HG02763 (cell line): ENCODE data around the gene C12orf56.
"Not testable (repeated sequence)": the region's sequence is repeated elsewhere in the genome, so short reads cannot be mapped to it uniquely, and the experiment has no call there.

Source experiments
- ATAC-seq: cut with Tn5 transposase; IDR thresholded peaks from one replicate; pipeline ENCODE4 v1.9.1; 2021; ENCODE audit warnings: mild to moderate bottlenecking, moderate library complexity; ENCODE audit not compliant: unreplicated experiment

C12orf56 gene

GRCh38 chr12:64318605-64319004, 72.0 kb downstream of the C12orf56 start:
- no peak for ATAC-seq

- ATAC-seq: no peak
Measured at GRCh38 chr12:64311877-64312276, 78.7 kb downstream of the C12orf56 start.

- ATAC-seq: no peak
Measured at GRCh38 chr12:64304571-64304970, 86.0 kb downstream of the C12orf56 start.

GRCh38 chr12:64299628-64300027, 90.9 kb downstream of the C12orf56 start:
- no peak for ATAC-seq

GRCh38 chr12:64296301-64296700, 94.3 kb downstream of the C12orf56 start:
- ATAC-seq: no peak

- ATAC-seq: no peak
Measured at GRCh38 chr12:64293654-64294364, 96.7 kb downstream of the C12orf56 start.

GRCh38 chr12:64293174-64293573, 97.4 kb downstream of the C12orf56 start:
- ATAC-seq: not testable (repeated sequence)

- ATAC-seq: no peak
Measured at GRCh38 chr12:64286521-64286920, 104.0 kb downstream of the C12orf56 start.

- ATAC-seq: no peak
Measured at GRCh38 chr12:64284256-64284655, 106.3 kb downstream of the C12orf56 start.

- ATAC-seq: no peak
Measured at GRCh38 chr12:64278421-64278820, 112.1 kb downstream of the C12orf56 start.

- ATAC-seq: no peak
Measured at GRCh38 chr12:64273527-64274403, 116.8 kb downstream of the C12orf56 start.

GRCh38 chr12:64270411-64270810, 120.1 kb downstream of the C12orf56 start:
- no peak for ATAC-seq

- no peak for ATAC-seq
Measured at GRCh38 chr12:64269161-64269560, 121.4 kb downstream of the C12orf56 start.

- ATAC-seq: no peak
Measured at GRCh38 chr12:64268409-64268808, 122.1 kb downstream of the C12orf56 start.

GRCh38 chr12:64265839-64266238, 124.7 kb downstream of the C12orf56 start:
- ATAC-seq: no peak

- no peak for ATAC-seq
Measured at GRCh38 chr12:64261813-64262212, 128.7 kb downstream of the C12orf56 start.

- no peak for ATAC-seq
Measured at GRCh38 chr12:64258576-64258975, 132.0 kb downstream of the C12orf56 start.

GRCh38 chr12:64256166-64256800, 134.3 kb downstream of the C12orf56 start:
- no peak for ATAC-seq

GRCh38 chr12:64255249-64255648, 135.3 kb downstream of the C12orf56 start:
- no peak for ATAC-seq

- no peak for ATAC-seq
Measured at GRCh38 chr12:64253356-64253755, 137.2 kb downstream of the C12orf56 start.

GRCh38 chr12:64252681-64253080, 137.9 kb downstream of the C12orf56 start:
- ATAC-seq: no peak

- no peak for ATAC-seq
Measured at GRCh38 chr12:64243809-64244208, 146.7 kb downstream of the C12orf56 start.
